H1 (cell line): ENCODE results near the gene RAI14.

Source experiments
- EZH2 ChIP-seq: fragments of 200-600 bp; sonication (generic); IDR thresholded peaks from 2 replicates; pipeline ENCODE4 v1.7.1; 2012; ENCODE audit warnings: low read depth, mild to moderate bottlenecking, moderate library complexity, low read length, inconsistent platforms; ENCODE audit not compliant: severe bottlenecking
- POLR2A ChIP-seq, 2 experiments: IDR thresholded peaks; 1 replicate in 1 of 2; 2 replicates in 1 of 2; pipeline ENCODE4 v1.6.1; 2011; ENCODE audit warnings: low read depth in 2 of 2, low read length in 2 of 2, mild to moderate bottlenecking in 2 of 2; ENCODE audit errors: control extremely low read depth in 1 of 2
- TF ChIP-seq, protein P1 (sequence below), 3 experiments: IDR thresholded peaks; 1 replicate in 2 of 3; 2 replicates in 1 of 3; pipeline versions ENCODE4 v1.5.1 to v1.6.1; 2011; ENCODE audit warnings: low read length in 3 of 3, mild to moderate bottlenecking in 3 of 3, inconsistent platforms in 2 of 3, low read depth in 1 of 3, moderate library complexity in 1 of 3; ENCODE audit not compliant: insufficient read depth in 1 of 3; ENCODE audit errors: control extremely low read depth in 1 of 3

- no peak for TF ChIP-seq POLR2A (IDR thresholded peaks at IDR 0.05; ENCODE audit: control extremely low read depth in 1 of 2, low read depth in 2 of 2, low read length in 2 of 2)
- no peak for TF ChIP-seq EZH2
- TF ChIP-seq, protein P1, sequence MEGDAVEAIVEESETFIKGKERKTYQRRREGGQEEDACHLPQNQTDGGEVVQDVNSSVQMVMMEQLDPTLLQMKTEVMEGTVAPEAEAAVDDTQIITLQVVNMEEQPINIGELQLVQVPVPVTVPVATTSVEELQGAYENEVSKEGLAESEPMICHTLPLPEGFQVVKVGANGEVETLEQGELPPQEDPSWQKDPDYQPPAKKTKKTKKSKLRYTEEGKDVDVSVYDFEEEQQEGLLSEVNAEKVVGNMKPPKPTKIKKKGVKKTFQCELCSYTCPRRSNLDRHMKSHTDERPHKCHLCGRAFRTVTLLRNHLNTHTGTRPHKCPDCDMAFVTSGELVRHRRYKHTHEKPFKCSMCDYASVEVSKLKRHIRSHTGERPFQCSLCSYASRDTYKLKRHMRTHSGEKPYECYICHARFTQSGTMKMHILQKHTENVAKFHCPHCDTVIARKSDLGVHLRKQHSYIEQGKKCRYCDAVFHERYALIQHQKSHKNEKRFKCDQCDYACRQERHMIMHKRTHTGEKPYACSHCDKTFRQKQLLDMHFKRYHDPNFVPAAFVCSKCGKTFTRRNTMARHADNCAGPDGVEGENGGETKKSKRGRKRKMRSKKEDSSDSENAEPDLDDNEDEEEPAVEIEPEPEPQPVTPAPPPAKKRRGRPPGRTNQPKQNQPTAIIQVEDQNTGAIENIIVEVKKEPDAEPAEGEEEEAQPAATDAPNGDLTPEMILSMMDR (IDR thresholded peaks at IDR 0.05; ENCODE audit: control extremely low read depth in 1 of 3, insufficient read depth in 1 of 3, low read depth in 1 of 3, low read length in 3 of 3) = no peak
These were observed 78.2 kb downstream of the RAI14 start for GRCh38 chr5:34734326-34734725.
